Fibroblast of the aortic adventitia (primary cell): ENCODE results near the gene ITGB8. TPM values are rescaled to one million over a fixed set of nuclear protein-coding genes. Genes with fewer than 3 reads are reported as not detected.

ENCODE experiments used
- DNase-seq: peaks from one replicate; pipeline ENCODE4 v3.0.0-alpha.2; 2010; ENCODE audit warnings: low read depth
- H3K4me3 ChIP-seq: 2 replicates; pipeline ENCODE4 v1.5.1; 2011; ENCODE audit warnings: low read depth, mild to moderate bottlenecking, control low read depth, low read length, moderate library complexity
- total RNA-seq: library from RNA; depleted of rRNA; stranded (reverse); fragments of >200 nt; gene quantifications from 2 replicates; pipeline ENCODE4 v1.2.3, GENCODE V29; 2012; ENCODE audit warnings: low replicate concordance
- TF ChIP-seq, protein P1 (sequence below): IDR thresholded peaks from 2 replicates; pipeline ENCODE4 v1.5.1; 2011; ENCODE audit warnings: mild to moderate bottlenecking, low read length, control low read depth, inconsistent platforms; ENCODE audit not compliant: insufficient read depth

ITGB8 gene
- total RNA-seq, 1 donor = 79.2 TPM

GRCh38 chr7:20326342-20326741 lies 4.4 kb upstream of the ITGB8 start:
- no peak for DNase-seq
- H3K4me3 ChIP-seq = no peak overlapping the region
- TF ChIP-seq, protein P1, sequence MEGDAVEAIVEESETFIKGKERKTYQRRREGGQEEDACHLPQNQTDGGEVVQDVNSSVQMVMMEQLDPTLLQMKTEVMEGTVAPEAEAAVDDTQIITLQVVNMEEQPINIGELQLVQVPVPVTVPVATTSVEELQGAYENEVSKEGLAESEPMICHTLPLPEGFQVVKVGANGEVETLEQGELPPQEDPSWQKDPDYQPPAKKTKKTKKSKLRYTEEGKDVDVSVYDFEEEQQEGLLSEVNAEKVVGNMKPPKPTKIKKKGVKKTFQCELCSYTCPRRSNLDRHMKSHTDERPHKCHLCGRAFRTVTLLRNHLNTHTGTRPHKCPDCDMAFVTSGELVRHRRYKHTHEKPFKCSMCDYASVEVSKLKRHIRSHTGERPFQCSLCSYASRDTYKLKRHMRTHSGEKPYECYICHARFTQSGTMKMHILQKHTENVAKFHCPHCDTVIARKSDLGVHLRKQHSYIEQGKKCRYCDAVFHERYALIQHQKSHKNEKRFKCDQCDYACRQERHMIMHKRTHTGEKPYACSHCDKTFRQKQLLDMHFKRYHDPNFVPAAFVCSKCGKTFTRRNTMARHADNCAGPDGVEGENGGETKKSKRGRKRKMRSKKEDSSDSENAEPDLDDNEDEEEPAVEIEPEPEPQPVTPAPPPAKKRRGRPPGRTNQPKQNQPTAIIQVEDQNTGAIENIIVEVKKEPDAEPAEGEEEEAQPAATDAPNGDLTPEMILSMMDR = no peak

- DNase-seq = peak; percentile 84
- H3K4me3 ChIP-seq = no peak overlapping the region
- TF ChIP-seq, protein P1 = no peak
Observed at GRCh38 chr7:20327055-20327454, 3.6 kb upstream of the ITGB8 start.

- DNase-seq = no peak
- TF ChIP-seq, protein P1 = no peak
- no peak overlapping the region for H3K4me3 ChIP-seq
Observed at GRCh38 chr7:20328027-20328426, 2.7 kb upstream of the ITGB8 start.

DNA sequence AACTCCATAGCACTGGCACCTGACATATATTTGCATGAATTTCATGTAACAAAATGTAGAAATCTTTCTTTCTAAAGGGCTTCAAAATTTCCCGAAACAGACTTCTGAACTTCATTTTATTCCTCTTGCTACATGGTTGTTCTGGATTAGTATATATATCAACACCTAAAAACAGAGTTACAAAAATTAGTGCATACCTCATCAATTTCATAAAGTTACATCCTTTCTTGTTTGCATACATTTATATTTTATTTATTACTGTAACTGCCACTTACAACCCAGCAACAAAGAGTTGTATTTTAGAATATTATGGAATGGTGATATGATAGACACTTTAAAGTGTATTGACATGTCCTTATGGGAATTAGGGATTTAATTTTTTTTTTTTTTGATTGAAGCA lies 2.0 kb upstream of the ITGB8 start:
- H3K4me3 ChIP-seq = no peak overlapping the region
- DNase-seq = no peak
- TF ChIP-seq, protein P1 = no peak

- peak overlapping the region; percentile 94 for H3K4me3 ChIP-seq
- DNase-seq = peak; percentile 82
- TF ChIP-seq, protein P1 = peak; percentile 56
Observed at GRCh38 chr7:20329389-20330238, 1.1 kb upstream of the ITGB8 start.

DNA sequence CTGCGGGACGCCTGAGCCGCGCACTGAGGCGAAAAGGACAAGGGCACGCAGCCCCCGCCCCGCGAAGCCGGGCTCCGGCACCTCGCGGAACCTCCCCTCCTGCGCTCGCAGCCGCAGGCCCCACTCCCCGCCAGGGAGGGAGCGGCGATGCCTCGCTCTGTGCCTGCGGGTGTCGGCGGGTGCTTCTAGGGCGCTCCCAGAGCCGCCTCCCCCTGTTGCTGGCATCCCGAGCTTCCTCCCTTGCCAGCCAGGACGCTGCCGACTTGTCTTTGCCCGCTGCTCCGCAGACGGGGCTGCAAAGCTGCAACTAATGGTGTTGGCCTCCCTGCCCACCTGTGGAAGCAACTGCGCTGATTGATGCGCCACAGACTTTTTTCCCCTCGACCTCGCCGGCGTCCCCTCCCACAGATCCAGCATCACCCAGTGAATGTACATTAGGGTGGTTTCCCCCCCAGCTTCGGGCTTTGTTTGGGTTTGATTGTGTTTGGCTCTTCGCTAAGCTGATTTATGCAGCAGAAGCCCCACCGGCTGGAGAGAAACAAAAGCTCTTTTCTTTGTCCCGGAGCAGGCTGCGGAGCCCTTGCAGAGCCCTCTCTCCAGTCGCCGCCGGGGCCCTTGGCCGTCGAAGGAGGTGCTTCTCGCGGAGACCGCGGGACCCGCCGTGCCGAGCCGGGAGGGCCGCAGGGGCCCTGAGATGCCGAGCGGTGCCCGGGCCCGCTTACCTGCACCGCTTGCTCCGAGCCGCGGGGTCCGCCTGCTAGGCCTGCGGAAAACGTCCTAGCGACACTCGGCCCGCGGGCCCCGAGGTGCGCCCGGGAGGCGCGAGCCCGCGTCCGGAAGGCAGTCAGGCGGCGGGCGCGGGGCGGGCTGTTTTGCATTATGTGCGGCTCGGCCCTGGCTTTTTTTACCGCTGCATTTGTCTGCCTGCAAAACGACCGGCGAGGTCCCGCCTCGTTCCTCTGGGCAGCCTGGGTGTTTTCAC lies 519 bp downstream of the ITGB8 start:
- DNase-seq = no peak
- TF ChIP-seq, protein P1 = no peak
- peak overlapping the region; percentile 94 for H3K4me3 ChIP-seq
